ENCODE measurements around the gene THADA. TPM values are rescaled to one million over a fixed set of nuclear protein-coding genes. Genes with fewer than 3 reads are reported as not detected.

The THADA gene
- total RNA-seq, 1 experiment from 2014 or later, result 27.5 TPM

- H3K4me3 Mint-ChIP-seq, result no peak overlapping the region
- H3K36me3 Mint-ChIP-seq, result no peaks in the 10 kb centered on the region
- DNase-seq (ENCODE audit: low spot score) (no peak), ATAC-seq (no peak)
- no peaks in the 10 kb centered on the region for H3K9me3 Mint-ChIP-seq
- ChIA-PET POLR2A (no interaction called here), CTCF (no interaction called here)
- no peaks in the 10 kb centered on the region for H3K27me3 Mint-ChIP-seq (ENCODE audit: low read depth)
- H3K27ac Mint-ChIP-seq, result no peak overlapping the region
- no peak for TF ChIP-seq NR3C1 (CRISPR knock-in tag; conservative IDR thresholded peaks at IDR 0.05; ENCODE audit: low read depth)
- TF ChIP-seq, protein P1, sequence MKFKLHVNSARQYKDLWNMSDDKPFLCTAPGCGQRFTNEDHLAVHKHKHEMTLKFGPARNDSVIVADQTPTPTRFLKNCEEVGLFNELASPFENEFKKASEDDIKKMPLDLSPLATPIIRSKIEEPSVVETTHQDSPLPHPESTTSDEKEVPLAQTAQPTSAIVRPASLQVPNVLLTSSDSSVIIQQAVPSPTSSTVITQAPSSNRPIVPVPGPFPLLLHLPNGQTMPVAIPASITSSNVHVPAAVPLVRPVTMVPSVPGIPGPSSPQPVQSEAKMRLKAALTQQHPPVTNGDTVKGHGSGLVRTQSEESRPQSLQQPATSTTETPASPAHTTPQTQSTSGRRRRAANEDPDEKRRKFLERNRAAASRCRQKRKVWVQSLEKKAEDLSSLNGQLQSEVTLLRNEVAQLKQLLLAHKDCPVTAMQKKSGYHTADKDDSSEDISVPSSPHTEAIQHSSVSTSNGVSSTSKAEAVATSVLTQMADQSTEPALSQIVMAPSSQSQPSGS (CRISPR knock-in tag; IDR thresholded peaks at IDR 0.05; ENCODE audit: borderline replicate concordance, low read depth), result no peak
- no peak for TF ChIP-seq ATF1 (CRISPR knock-in tag; IDR thresholded peaks at IDR 0.05)
- TF ChIP-seq ZNF671 (CRISPR knock-in tag; IDR thresholded peaks at IDR 0.05), result no peak
- TF ChIP-seq CREM (CRISPR knock-in tag; IDR thresholded peaks at IDR 0.05), result no peak
- TF ChIP-seq, protein P2, sequence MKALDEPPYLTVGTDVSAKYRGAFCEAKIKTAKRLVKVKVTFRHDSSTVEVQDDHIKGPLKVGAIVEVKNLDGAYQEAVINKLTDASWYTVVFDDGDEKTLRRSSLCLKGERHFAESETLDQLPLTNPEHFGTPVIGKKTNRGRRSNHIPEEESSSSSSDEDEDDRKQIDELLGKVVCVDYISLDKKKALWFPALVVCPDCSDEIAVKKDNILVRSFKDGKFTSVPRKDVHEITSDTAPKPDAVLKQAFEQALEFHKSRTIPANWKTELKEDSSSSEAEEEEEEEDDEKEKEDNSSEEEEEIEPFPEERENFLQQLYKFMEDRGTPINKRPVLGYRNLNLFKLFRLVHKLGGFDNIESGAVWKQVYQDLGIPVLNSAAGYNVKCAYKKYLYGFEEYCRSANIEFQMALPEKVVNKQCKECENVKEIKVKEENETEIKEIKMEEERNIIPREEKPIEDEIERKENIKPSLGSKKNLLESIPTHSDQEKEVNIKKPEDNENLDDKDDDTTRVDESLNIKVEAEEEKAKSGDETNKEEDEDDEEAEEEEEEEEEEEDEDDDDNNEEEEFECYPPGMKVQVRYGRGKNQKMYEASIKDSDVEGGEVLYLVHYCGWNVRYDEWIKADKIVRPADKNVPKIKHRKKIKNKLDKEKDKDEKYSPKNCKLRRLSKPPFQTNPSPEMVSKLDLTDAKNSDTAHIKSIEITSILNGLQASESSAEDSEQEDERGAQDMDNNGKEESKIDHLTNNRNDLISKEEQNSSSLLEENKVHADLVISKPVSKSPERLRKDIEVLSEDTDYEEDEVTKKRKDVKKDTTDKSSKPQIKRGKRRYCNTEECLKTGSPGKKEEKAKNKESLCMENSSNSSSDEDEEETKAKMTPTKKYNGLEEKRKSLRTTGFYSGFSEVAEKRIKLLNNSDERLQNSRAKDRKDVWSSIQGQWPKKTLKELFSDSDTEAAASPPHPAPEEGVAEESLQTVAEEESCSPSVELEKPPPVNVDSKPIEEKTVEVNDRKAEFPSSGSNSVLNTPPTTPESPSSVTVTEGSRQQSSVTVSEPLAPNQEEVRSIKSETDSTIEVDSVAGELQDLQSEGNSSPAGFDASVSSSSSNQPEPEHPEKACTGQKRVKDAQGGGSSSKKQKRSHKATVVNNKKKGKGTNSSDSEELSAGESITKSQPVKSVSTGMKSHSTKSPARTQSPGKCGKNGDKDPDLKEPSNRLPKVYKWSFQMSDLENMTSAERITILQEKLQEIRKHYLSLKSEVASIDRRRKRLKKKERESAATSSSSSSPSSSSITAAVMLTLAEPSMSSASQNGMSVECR (CRISPR knock-in tag; IDR thresholded peaks at IDR 0.05; ENCODE audit: borderline replicate concordance), result no peak
- TF ChIP-seq GRHL2 (CRISPR knock-in tag; IDR thresholded peaks at IDR 0.05; ENCODE audit: insufficient replicate concordance, severe bottlenecking), result no peak
- H3K4me1 Mint-ChIP-seq, result peaks cover 6% of the 10 kb centered on the region
Measured at GRCh38 chr2:43376523-43377198, 219.2 kb downstream of the THADA start.

DNA sequence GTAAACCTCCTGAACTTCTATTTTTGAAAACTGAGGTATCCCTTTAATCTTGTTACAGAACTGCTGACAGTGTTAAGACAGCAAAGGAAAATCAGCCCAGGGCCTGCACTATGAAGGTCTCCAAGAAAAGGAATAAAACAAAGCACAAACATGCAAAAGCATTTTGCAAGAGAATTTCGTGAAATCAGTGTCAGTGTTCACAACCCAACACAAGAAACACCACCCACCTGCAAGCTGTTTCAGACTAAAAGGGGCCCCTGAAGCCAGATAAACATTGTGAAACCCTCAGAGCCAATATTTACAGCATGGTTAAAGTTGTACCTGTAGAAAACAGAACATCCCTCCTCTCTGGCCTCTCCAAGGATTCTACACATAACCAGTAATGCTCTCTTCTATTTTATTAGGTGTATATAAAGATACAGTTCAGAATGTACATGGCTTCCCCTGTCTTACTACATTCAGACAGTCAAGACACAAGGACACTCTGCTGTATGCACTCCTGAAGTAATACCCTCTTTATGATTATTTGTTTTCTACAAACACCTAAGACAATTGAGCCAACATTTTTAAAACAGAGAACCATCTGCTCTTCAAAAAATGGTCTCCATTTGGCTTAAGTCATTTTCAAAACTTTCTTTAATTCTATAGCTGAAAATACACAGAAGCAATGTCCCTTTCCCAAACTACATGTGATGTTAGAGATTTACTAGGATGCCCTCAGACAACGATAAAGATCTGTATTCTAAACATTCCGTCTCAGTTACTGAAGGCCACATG lies 219.9 kb downstream of the THADA start:
- TF ChIP-seq GABPB1 (CRISPR knock-in tag; IDR thresholded peaks at IDR 0.05) (peak; percentile 79), HMGXB4 (CRISPR knock-in tag; IDR thresholded peaks at IDR 0.05) (no peak), IRF2 (CRISPR knock-in tag; IDR thresholded peaks at IDR 0.05; ENCODE audit: borderline replicate concordance, low read depth) (no peak)
- TF ChIP-seq, protein P3, sequence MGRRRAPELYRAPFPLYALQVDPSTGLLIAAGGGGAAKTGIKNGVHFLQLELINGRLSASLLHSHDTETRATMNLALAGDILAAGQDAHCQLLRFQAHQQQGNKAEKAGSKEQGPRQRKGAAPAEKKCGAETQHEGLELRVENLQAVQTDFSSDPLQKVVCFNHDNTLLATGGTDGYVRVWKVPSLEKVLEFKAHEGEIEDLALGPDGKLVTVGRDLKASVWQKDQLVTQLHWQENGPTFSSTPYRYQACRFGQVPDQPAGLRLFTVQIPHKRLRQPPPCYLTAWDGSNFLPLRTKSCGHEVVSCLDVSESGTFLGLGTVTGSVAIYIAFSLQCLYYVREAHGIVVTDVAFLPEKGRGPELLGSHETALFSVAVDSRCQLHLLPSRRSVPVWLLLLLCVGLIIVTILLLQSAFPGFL (CRISPR knock-in tag; IDR thresholded peaks at IDR 0.05; ENCODE audit: borderline replicate concordance), result no peak
- H3K27ac Mint-ChIP-seq, result no peak overlapping the region
- H3K36me3 Mint-ChIP-seq, result no peaks in the 10 kb centered on the region
- POLR2A ChIA-PET, result no interaction called here
- CTCF ChIA-PET, result interaction anchor here (1.0 kb wide), 1 partner anchor 30 kb away, joined by 3 read pairs; no protein-coding TSS in a partner anchor
- no peak overlapping the region for H3K4me3 Mint-ChIP-seq
- DNase-seq (ENCODE audit: low spot score) (no peak), ATAC-seq (no peak)
- H3K27me3 Mint-ChIP-seq (ENCODE audit: low read depth), result no peaks in the 10 kb centered on the region
- peaks cover 7% of the 10 kb centered on the region for H3K4me1 Mint-ChIP-seq
- no peaks in the 10 kb centered on the region for H3K9me3 Mint-ChIP-seq
